LNCAP (cell line): ENCODE results near the gene TMEM178B.

ENCODE experiments used
- CTCF ChIP-seq: fragments of 450-650 bp; IDR thresholded peaks from 2 replicates; pipeline ENCODE4 v1.5.1; 2017; ENCODE audit warnings: mild to moderate bottlenecking

TMEM178B gene

DNA sequence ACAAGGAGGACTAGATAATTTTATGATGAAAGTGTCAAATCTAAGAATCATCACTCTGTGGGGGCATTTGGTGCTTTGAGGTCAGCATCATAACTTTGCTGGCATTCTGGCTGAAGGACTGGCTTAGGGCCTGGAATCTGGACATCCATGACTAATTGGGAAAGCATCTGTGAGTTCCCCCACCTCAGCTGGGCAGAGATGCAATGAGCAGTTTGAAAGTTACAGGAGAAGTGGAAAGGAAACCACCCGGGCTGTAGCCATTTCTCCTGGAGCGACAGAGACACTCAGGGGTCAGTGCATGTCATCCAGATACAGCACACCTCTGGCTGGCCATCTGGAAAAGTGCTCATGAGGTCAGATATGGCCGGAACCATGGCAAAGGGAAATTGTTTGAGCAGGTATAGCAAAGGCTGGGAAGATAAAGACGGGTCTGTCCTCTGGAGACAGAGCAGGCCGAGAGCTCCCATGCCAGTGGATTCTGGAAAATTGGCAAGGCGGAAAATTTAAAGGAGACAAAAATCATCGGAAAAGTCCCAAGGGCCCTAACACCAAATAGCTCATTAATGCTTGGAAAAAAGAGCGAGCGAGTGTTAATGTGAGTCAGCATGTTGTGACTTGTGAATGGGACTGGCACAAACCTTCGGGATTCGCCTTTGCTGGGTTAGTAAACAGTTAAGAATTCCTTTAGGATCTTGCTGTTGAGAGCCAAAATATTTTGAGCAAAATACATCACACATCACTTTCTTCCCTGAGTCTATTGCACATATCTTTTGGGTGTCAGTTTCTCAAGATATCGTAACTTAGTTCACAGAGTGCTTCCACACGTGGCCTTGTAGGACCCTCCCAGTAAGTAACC lies 288.9 kb downstream of the TMEM178B start:
- TF ChIP-seq CTCF, result no peak

GRCh38 chr7:141363748-141364147 lies 289.9 kb downstream of the TMEM178B start:
- no peak for TF ChIP-seq CTCF

DNA sequence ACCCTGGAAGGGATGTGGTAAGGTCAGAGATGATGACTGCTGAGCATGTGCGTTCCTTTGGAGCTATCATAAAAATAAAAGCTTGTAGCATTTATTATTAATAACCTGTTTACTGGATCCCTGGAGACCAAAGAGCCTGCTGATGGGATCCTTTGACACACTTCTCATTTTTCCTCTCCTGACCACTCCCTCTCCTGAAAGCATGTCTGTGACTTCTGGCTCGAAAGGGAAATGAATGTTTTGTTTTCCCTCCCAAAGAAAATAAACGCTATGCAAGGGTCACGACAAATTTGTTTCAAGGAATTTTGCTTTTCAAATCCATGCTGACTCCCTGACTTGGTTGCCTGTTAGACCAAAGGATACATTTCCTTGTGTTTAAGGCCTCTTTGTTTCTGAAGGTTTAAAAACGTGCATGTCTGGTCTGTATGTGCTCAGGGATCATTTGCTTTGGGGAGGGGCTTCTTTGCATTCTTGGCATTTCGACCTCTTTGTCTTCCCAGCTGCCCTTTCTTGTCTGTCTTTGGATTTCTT lies 292.3 kb downstream of the TMEM178B start:
- no peak for TF ChIP-seq CTCF

DNA sequence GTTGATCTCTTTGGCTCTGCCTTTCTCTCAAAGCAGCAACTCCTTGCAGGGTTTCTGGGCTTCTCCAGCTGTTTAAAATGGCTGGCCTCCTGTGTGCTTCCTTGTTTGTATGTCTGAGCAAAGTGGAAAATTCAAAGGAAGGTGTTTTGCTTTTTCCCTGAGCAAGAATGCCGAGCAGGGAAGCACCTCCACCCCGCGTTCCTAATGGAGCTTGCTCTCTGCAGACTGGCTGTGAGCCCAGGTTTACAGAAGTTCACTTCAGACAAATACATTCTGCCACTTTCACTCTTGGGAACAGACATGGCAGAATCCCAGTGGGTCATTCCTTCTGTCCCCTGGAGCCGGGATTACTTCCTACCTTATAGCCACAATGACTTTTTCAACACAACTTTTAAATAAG lies 295.6 kb downstream of the TMEM178B start:
- TF ChIP-seq CTCF, result no peak

- TF ChIP-seq CTCF, result no peak
Observed at GRCh38 chr7:141370178-141370577, 296.3 kb downstream of the TMEM178B start.

GRCh38 chr7:141370650-141371049 lies 296.8 kb downstream of the TMEM178B start:
- no peak for TF ChIP-seq CTCF

DNA sequence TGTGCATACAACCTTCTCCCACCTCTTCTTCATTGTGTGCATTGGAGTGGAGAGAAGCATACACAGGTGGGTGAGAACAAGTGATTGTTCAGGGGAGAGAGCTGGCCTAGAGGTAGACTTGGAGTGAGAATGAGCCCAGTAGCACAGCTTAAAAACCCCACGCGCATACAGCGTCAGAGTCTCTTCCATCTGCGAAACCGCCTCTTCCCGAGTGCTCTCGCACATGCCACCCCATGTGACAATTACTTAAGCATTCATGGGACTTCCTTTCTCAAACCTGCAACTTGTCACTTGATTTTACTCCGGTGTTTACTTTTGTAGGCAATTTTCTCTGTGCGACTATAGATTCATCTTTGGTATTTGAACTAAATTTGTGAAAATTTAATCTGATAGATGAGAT lies 300.6 kb downstream of the TMEM178B start:
- no peak for TF ChIP-seq CTCF
